ENCODE results near the gene ZNHIT2.
A peak's percentile ranks its signal among the peaks of the same experiment; 100 is the strongest.

ZNHIT2 gene

GRCh38 chr11:65085446-65085845 is 32.1 kb downstream of the ZNHIT2 start:
- Mint-ChIP-seq H3K9me3 (no peaks in the 10 kb centered on the region), H3K4me3 (peak overlapping the region; percentile 97), H3K4me1 (peaks cover 38% of the 10 kb centered on the region), H3K27ac (no peak overlapping the region), H3K27me3 (no peaks in the 10 kb centered on the region), H3K36me3 (peaks cover 34% of the 10 kb centered on the region)
- ATAC-seq = no peak

GRCh38 chr11:65084598-65085375 is 32.7 kb downstream of the ZNHIT2 start:
- no peaks in the 10 kb centered on the region for H3K27me3 Mint-ChIP-seq
- no peaks in the 10 kb centered on the region for H3K9me3 Mint-ChIP-seq
- H3K4me1 Mint-ChIP-seq = peaks cover 38% of the 10 kb centered on the region
- peak; percentile 1 for ATAC-seq
- peak overlapping the region; percentile 96 for H3K27ac Mint-ChIP-seq
- peak overlapping the region; percentile 97 for H3K4me3 Mint-ChIP-seq
- peaks cover 34% of the 10 kb centered on the region for H3K36me3 Mint-ChIP-seq

- Mint-ChIP-seq H3K4me1 (peaks cover 42% of the 10 kb centered on the region), H3K27me3 (no peaks in the 10 kb centered on the region), H3K27ac (peak within 1 kb of the TSS; percentile 96), H3K4me3 (peak within 1 kb of the TSS; percentile 97), H3K36me3 (peaks cover 26% of the 10 kb centered on the region), H3K9me3 (no peaks in the 10 kb centered on the region)
- ATAC-seq = peak; percentile 95
These were observed 33.5 kb downstream of the ZNHIT2 start, which contains the start of the genes CDCA5 and ZFPL1 for GRCh38 chr11:65083834-65084597. Gene CDCA5 (minus strand): TSS chr11:65084040. CDS start chr11:65083978, 62 bp downstream. Gene ZFPL1 (plus strand): TSS chr11:65084222. CDS start chr11:65084699, 477 bp downstream.

GRCh38 chr11:65083134-65083833 is 34.2 kb downstream of the ZNHIT2 start:
- no peak for ATAC-seq
- H3K36me3 Mint-ChIP-seq = peaks cover 19% of the 10 kb centered on the region
- H3K4me1 Mint-ChIP-seq = peaks cover 50% of the 10 kb centered on the region
- peak overlapping the region; percentile 96 for H3K27ac Mint-ChIP-seq
- H3K9me3 Mint-ChIP-seq = no peaks in the 10 kb centered on the region
- H3K27me3 Mint-ChIP-seq = no peaks in the 10 kb centered on the region
- H3K4me3 Mint-ChIP-seq = peak overlapping the region; percentile 97

GRCh38 chr11:65078786-65079342 is 38.6 kb downstream of the ZNHIT2 start:
- H3K4me1 Mint-ChIP-seq = peaks cover 38% of the 10 kb centered on the region
- H3K9me3 Mint-ChIP-seq = no peaks in the 10 kb centered on the region
- no peak for ATAC-seq
- no peaks in the 10 kb centered on the region for H3K27me3 Mint-ChIP-seq
- no peaks in the 10 kb centered on the region for H3K36me3 Mint-ChIP-seq
- H3K27ac Mint-ChIP-seq = peak overlapping the region; percentile 69
- H3K4me3 Mint-ChIP-seq = peak overlapping the region; percentile 2

- Mint-ChIP-seq H3K4me3 (no peak overlapping the region), H3K9me3 (no peaks in the 10 kb centered on the region), H3K36me3 (no peaks in the 10 kb centered on the region), H3K4me1 (peaks cover 30% of the 10 kb centered on the region), H3K27me3 (no peaks in the 10 kb centered on the region), H3K27ac (peak overlapping the region; percentile 69)
- peak; percentile 79 for ATAC-seq
These were observed 39.4 kb downstream of the ZNHIT2 start for GRCh38 chr11:65078151-65078550.

GRCh38 chr11:65077451-65077850 is 40.0 kb downstream of the ZNHIT2 start:
- Mint-ChIP-seq H3K9me3 (no peaks in the 10 kb centered on the region), H3K4me3 (no peak overlapping the region), H3K27ac (peak overlapping the region; percentile 69), H3K36me3 (no peaks in the 10 kb centered on the region), H3K4me1 (peaks cover 27% of the 10 kb centered on the region), H3K27me3 (no peaks in the 10 kb centered on the region)
- no peak for ATAC-seq

GRCh38 chr11:65072631-65072966 is 44.9 kb downstream of the ZNHIT2 start:
- no peak for ATAC-seq
- peak overlapping the region; percentile 76 for H3K27ac Mint-ChIP-seq

GRCh38 chr11:65071907-65072630 is 45.4 kb downstream of the ZNHIT2 start:
- H3K4me1 Mint-ChIP-seq = peaks cover 6% of the 10 kb centered on the region
- H3K27ac Mint-ChIP-seq = peak overlapping the region; percentile 76
- no peak overlapping the region for H3K4me3 Mint-ChIP-seq
- peak; percentile 14 for ATAC-seq
- H3K27me3 Mint-ChIP-seq = no peaks in the 10 kb centered on the region
- H3K36me3 Mint-ChIP-seq = no peaks in the 10 kb centered on the region
- no peaks in the 10 kb centered on the region for H3K9me3 Mint-ChIP-seq

More at GRCh38 chr11:65072631-65072966, 44.9 kb downstream of the ZNHIT2 start:
- no peaks in the 10 kb centered on the region for H3K27me3 Mint-ChIP-seq
- H3K4me1 Mint-ChIP-seq = peaks cover 8% of the 10 kb centered on the region
- H3K9me3 Mint-ChIP-seq = no peaks in the 10 kb centered on the region
- no peak overlapping the region for H3K4me3 Mint-ChIP-seq
- no peaks in the 10 kb centered on the region for H3K36me3 Mint-ChIP-seq

GRCh38 chr11:65069217-65069616 is 48.3 kb downstream of the ZNHIT2 start:
- Mint-ChIP-seq H3K27ac (no peak overlapping the region), H3K4me1 (peaks cover 6% of the 10 kb centered on the region), H3K9me3 (no peaks in the 10 kb centered on the region), H3K36me3 (no peaks in the 10 kb centered on the region), H3K4me3 (no peak overlapping the region), H3K27me3 (no peaks in the 10 kb centered on the region)
- no peak for ATAC-seq

- Mint-ChIP-seq H3K4me3 (no peak overlapping the region), H3K9me3 (no peaks in the 10 kb centered on the region), H3K36me3 (no peaks in the 10 kb centered on the region), H3K27me3 (no peaks in the 10 kb centered on the region), H3K4me1 (peaks cover 9% of the 10 kb centered on the region), H3K27ac (no peak overlapping the region)
- no peak for ATAC-seq
These were observed 50.1 kb downstream of the ZNHIT2 start for GRCh38 chr11:65067446-65067845.

- Mint-ChIP-seq H3K9me3 (no peaks in the 10 kb centered on the region), H3K4me3 (no peak overlapping the region), H3K36me3 (no peaks in the 10 kb centered on the region), H3K27ac (no peak overlapping the region), H3K27me3 (no peaks in the 10 kb centered on the region), H3K4me1 (peaks cover 9% of the 10 kb centered on the region)
- no peak for ATAC-seq
These were observed 50.7 kb downstream of the ZNHIT2 start for GRCh38 chr11:65066805-65067291.
